Measurements from ENCODE around the gene DNHD1.

The DNHD1 gene, protein sequence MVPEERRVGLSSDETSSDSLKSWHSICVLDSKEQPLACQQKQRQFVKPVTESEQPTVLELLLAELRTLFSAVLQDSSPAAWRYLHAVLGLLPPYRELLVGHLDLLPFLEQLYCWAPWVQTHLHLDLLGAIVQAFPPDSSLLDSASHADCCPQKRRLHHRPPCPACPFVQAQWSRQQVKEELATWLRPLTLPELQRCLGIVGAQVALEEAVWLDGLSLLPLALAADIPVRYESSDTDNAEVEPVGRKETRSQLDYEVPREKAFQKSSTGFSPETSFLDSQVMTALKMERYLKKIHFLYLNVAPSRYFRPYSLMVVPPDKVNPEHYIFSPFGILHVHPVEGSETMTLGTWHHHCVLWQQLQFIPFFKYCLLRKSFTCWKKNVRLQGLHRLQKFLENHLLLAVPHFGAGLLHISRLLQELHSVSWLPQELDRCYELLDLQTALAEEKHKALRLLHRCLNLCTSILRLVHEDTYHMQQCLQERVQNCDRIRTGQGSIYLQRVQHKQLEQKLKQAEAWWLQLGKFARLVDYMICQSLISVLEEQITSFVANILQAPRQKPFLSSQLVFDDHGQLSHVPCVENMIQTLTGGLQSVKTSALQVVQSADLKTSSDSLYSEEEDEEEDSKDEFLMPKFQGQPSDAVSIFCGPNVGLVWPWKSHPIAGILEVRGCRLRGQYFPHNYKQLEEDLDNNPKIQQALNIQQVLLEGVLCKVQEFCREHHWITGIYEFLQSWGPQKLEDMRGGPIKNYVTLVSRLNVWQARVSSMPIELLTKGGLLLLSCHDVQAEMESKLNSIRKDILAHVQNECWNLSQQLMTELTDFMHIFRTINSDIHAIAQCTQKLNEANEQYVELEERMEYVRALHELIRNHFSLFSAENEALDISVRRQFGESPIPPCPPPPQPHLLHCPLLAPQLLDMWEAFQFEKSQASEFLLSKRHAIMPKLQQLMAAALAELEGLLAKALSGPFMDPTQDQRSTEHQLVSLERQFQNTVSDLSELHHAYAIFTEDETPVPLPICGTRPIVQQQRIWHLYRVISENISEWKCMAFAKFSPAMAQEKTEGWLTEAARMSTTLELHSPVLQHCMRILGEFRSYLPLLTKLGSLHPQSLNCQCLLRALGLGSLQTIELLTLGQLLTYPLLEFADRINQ (N-terminal part only)

DNA sequence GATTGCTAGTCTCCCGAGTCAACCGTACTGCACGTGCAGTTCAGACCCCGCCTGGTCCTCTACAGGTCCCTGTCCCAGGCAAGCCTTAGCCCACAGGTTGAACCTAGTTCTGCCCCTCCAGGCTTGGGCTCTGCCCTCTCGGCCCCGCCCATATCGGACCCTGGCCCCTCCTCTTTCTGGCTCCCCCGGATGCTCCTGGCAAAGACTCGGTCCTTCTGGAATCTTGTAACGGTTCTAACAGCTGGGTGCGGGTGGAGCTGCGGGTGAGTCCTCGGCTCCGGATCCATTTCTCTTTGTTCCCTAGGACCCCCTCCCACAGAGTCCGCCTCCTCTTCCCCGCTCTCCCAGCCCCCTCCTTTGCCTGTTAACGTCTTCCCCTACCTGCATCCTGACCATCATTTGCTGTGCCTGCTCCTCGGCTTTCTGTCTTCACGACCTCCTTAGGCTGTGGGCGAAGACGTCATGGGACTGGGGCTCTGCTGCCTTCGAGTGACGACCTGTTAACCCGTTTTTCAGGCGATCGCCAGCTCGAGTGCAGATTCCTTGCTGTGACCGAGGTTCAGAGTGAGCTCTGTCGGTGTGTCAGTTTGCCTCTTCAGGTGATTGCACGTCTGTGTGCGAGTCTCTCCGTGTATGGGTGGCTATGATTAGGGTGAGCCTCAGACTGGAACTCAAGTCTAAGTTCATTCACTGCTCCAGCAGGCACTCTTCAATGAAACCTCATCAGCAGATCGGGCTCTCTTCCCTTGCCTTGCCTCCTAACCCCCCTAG, at the start of gene DNHD1:
DNHD1 (plus strand) TSS at position 212 of the 771 bp plus-strand sequence. CDS start 936 bp downstream, outside the sequence.
- no peak for DNase-seq (ENCODE audit: extremely low read depth in 1 of 2, low read depth in 1 of 2)

DNA sequence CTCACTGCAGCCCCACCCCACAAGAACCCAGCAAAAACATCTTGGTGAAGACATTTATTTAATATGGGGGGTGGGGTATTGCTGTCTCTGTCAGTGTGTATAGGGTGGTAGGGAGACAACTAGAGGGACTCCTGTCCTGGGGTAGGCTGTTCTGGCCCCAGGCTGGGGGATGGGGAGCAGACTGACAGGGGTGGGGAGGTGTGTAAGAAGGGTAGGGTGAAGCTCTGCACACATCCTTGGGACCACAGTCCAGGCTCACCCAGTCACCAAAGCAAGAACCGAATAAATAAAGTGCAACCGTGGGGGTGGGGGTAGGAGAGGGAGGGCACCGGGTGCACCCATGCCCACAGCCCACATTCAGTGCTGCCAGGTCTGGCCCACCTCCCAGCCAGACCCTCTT, 48.5 kb upstream of the DNHD1 start:
- DNase-seq (ENCODE audit: extremely low read depth in 1 of 2, low read depth in 1 of 2) = no peak

DNA sequence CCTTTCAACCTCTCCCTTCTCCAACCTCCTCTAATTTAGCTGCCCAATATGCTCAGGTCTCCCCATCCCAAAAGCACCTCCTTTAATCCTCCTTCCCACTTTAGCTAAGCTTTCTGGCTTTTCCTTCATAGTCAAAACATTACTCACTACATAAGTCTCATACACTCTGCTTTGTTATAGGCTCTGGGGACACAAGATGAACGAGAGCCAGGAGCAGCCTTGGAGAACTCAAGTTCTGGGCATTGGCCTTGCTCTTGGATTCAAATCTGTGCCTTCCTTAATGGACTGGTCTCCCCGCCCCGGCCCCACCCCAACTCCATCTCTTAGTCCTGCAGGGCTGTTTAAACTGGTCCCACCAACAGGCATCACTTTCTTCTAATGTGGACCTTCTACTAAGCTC, 44.9 kb upstream of the DNHD1 start:
- DNase-seq (ENCODE audit: extremely low read depth in 1 of 2, low read depth in 1 of 2) = no peak

DNA sequence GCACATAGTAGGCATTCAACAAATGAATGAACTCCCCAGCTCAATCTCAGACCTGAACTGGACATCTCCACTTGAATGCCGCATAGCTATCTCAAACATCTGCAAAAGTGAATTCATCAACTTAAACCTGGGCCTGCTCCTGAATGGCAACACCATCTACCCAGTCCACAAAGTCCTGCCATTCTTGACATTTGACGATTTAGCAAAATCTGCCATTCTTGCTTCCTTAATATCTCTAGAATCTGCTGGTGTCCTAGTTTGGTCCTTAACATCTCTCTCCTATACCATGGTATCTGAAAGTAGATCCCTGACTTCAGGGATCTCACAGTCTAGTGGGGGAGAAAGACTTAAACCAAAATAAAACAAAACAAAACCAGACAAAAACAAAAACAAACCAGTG, 43.9 kb upstream of the DNHD1 start:
- DNase-seq (ENCODE audit: extremely low read depth in 1 of 2, low read depth in 1 of 2) = no peak

DNA sequence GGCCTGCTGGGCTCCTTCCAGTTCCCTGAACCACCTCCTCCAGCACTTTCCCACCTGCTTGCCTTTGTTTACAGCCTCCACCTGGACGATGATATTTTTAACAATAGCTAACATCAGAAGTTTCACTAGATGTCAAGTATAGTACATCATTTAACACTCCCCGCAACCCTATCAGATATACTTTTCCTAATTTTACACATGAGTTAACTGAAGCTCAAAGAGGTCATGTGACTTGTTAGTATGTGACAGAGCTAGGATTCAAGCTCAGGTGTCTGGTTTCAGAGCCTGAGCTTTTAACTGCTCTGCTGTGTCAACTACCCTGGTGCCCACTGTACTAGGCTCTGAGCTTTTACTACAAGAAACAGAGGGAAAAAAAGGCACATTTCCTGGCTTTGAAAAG, 42.0 kb upstream of the DNHD1 start:
- no peak for DNase-seq (ENCODE audit: extremely low read depth in 1 of 2, low read depth in 1 of 2)

DNA sequence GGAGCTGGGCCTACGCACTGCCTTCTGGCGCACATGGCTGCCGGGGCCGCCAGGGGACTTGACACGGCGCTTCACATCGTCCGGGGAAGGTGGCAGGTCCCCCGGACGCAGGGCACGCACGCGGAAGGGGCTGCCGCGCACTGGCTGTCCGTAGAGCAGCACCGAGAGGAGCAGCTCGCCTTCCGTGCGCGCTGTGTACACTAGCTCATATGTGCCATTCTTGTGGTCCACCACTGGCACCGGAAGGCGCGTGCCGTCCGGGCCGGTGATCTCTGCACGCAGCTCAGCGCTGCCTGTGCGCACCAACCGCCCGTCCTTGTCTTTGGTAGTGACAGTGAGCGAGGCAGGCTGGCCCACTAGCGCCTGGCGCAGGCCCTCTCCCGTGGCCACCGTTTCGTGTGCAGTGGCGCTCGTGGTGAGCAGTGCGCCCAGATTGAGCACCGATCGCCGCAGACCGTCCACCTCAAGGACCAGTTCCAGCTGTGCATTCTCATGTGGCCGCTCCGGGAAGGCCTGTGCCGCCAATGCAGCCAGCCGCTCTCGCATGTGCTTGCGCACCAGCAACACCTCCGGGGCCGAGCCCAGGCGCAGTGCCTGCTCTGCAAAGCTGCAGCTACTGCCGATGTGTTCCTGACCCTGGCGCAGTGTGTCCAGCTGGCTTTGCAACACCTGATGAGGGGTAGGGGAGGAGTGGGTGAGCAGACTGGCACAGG, 40.6 kb upstream of the DNHD1 start:
- DNase-seq (ENCODE audit: extremely low read depth in 1 of 2, low read depth in 1 of 2) = no peak

DNA sequence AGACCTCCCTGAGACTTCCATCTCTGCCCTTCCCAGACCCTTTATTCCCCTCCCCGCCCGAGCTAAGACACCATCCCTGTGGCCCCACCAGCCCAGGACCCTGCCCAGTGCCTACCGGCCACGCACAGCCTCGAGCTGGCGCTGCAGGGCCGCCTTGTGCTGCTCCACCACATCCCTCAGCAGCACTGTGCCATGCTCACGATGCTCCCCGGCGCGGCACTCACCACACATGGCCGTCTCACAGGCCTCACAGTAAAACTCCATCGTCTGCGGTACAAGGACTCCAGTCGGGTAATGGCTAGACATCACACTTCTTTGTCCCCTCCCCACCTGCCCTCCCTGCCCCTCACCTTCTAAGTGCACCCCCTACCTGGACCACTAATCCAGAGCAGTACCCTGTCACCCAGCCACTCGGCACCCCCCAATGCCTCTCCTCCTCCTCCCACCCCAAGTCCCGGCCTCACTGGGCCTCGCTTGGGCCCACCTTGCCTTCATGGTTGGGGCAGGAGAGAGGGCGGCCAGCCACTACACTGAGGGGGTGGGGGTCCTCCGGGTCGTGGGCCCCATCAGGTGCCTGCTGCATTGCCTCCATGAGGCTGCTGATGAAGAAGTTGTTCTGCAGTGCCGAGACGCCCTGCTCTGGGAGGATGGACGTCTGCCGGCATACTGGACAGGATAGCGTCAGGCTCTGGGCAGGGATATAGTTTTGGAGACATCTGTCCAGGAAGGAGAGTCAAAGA, 39.3 kb upstream of the DNHD1 start:
- DNase-seq (ENCODE audit: extremely low read depth in 1 of 2, low read depth in 1 of 2) = no peak

DNA sequence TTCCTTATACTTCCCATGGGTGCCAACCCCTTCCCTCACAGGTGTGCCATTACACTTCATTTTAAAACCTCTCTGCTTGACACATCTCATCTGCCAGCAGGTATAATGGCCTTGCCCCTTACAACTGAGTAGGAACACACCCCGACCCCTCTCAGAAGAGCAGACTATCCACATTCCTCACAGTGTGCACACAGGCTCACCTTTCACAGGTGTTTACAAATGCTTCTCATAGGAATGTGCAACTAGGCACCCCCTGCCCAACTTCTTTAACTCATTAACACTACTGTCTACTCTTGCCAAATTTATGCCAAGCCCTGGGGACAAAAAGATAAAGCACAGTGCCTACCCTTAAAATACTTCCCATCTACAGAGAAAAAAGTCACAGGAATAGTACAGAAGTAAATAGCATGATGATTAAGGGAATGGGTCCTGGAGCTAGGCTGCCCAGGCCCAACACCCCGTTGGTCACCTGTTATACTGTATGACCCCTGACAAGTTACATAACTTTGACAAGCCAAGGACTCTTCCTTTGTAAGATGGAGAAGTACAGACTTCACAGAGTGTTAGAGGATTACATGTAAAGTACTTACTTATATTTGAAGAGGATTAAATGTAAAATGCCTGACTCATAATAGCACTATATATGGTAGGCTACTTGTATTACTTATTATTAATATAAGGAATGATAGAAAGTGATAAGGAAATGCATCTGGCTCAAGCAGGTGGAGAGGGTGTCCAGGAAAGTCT, 38.6 kb upstream of the DNHD1 start:
- DNase-seq (ENCODE audit: extremely low read depth in 1 of 2, low read depth in 1 of 2) = no peak

DNA sequence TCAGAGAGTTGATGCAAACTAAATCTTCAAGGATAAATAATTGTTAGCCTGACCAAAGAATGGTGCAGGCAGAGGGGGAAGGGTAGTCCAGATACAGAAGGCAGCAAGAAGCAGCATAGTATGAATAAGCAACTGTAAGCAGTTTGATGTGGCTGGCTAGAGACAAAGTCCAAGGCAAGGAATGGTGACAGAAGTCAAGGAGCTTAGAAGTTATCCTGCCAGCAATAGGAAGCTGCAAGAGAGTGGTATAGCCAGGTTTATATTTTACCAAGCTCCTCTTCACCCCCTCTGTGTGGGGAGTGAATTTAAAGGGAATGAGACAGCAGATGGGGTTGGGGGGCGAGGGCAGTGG, 38.0 kb upstream of the DNHD1 start:
- no peak for DNase-seq (ENCODE audit: extremely low read depth in 1 of 2, low read depth in 1 of 2)

DNA sequence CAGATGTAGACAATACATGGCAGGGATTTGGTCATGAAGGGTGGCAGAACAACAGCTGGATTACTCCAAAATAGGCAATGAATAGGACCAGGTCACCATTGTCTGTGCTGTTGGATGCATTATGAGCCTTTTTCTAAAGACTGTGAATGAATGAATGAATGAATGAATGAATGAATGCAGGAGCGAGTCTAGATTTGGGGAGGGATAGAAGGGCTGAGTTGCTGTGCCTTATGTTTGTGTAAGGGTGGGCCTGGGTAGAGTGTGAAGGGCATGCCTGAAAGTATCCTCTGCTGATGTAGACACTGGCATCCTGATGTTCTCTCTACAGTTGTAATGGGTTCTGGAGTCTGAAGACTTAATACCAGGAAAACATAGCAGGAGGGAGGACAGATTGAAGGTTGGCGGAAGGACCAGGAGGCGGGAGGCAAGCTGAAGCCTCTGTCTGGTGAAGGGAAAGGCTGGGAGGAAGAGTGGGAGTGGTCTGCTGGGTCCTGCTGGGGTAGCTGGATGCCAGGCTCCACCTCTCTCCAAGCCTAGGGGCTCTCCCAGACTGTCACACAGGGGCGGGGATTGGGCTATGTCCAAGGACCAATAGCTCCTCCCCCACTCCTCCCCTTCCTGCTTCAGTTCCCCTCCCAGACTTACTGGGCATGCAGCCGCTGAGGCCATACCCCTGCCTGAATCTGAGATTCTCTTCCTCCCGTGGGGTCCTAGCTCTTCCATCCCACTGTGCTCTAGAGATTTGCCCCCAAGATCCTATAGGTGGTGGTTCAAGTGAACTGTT, 28.2 kb upstream of the DNHD1 start:
- no peak for DNase-seq (ENCODE audit: extremely low read depth in 1 of 2, low read depth in 1 of 2)

DNA sequence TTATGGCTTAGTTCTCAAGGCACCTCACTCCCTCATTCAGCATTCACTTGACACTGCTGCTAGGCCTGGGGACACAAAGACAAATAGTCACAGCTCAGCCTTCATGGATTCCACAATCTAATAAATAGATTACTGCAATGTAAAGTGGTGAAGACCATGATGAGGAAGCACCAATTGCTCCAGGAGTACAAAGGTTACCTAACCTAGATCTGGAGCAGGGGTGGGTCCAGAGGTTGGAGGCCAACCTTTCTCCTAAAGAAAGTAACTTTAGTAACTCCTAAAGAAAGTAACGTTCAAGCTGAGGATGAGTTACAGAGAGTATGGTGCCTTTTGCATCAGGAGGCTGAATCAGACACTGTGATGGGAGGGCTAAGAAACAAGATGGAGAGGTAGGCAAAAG, 27.5 kb upstream of the DNHD1 start:
- no peak for DNase-seq (ENCODE audit: extremely low read depth in 1 of 2, low read depth in 1 of 2)

DNA sequence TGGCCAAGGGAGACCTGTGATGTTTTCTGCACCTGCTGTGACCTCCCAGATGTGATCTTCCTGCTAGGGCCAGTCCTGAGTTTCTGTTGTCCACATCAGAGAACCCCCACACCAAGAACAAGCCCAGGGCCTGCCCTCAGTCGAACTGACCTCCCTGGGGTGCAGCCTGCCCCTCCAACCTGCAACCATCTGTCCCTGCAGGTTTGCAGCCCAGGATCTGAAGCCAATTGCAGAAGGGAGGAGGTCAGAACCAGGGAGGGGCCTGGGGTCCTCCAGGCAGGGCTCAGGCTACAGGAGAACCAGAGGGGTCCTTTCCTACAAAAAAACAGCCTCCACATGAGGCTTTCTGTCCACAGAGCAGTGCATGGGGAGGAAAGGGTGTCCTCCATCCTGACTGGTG, 24.1 kb upstream of the DNHD1 start:
- DNase-seq (ENCODE audit: extremely low read depth in 1 of 2, low read depth in 1 of 2) = no peak

DNA sequence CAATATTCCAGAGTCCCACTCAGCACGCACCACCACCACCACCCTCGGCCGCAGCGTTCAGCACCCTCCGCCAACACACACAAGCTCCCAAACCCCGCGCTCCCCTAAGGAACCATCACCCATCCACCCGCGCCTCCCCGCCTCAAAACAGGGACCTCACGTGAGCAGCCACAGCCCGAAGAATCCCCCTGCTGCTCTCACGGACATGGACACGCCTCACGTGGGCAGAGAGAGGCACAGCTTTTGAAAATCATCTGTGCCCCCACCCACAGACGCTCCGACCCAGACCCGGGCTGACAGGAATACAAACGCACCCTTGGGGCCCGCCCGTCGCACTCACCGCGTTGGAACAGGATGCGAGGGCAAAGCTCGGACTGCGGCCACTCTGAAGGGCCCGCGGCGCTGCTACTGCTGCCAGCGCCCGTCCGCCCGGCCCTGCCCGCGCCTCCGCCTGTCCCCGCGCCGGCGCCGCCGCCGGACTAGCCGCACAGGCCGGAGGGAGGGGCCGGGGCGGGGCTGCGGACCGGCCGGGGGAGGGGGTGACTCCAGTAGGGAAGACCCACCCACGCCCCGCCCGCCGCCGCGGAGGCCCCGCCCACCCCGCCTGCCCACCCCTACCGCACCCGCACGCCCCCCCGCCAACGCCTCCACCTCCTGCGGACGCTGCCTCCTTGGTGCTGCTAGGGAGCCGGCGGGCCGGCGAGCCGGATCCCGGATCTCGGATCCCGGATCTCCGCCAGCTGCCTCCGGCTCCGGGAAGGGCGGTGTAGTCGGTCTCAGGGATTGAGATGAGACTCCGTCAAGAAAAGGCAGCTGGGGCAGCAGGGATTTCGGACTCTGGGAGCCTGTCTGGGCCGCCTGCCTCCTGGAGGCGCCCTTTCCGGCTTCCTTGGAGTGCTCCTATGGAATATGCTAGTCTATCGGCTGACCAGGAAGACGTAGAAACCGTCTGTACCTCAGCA, 23.3 kb upstream of the DNHD1 start, which contains the start of gene TRIM3:
TRIM3 (minus strand) TSS at position 491 of the 962 bp plus-strand sequence. CDS start 8,246 bp downstream, outside the sequence.
- peak; percentile 43 to 71 for DNase-seq (ENCODE audit: extremely low read depth in 1 of 2, low read depth in 1 of 2)

DNA sequence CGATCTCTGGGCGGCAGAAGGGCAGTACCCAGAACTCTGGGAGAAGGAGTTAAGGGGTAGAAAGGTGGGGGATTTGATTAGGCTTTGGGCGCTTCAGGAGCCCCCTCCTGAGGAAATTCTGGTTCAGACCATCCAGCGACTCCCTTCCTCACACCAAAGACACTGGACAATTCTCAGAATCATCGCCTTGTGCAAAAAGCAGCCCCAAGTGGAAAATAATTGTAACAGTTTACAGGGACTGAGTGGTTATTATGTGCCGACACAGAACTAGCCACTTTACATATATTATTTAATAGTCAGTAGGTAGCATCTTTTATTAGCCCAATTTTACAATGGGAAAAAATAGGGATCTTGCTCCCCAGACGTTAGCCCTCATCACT, 22.7 kb upstream of the DNHD1 start:
- DNase-seq (ENCODE audit: extremely low read depth in 1 of 2, low read depth in 1 of 2) = no peak

DNA sequence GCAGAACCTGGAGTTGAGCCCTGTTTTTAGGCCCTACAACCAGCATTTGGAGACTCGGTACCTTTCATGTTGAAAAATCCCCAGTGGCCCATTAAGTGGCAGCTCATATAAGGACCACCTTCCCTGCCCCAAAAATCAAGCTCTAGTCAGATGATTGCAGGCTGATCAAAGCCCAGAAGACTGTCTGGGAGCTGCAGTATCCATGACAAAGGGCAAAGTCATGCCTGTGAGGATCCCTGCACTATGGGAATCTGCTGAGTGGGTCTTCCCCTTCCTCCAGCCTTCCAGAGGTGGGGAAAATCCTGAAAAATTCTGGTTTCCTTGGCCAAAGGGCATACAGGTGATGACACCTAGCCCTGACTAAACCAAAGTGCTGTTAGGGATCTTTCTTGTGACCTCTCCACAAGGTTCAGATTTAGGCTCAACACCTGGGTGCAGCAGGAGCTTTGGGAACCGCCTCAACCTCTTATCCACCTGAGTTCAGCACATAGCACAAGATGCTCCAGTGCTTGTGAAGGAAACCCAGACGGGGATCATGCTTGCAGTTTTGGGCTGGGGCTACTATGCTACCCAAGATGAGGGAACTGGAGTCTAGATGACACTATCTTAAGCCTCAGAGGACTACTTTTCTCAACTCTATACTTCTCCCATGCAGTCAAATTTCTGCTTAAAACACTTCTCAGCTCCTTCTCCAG, 22.1 kb upstream of the DNHD1 start:
- DNase-seq (ENCODE audit: extremely low read depth in 1 of 2, low read depth in 1 of 2) = no peak

DNA sequence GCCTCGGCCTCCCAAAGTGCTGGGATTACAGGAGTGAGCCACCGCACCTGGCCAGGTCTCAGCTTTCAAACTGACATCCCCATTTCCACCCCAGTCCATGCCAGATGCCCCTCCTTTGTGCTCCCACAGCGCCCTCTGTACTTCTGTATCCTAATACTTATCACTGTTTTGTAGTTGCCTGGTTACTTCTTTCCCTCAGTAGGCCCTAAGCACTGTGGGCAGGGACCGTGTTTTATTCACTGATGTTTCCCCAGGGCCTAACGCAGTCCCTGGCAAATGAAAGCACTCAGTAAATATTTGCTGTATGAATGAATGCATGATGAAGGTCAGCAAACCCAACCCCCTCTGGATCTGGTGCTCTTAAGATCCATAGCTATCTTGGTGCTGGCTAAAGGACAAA, 21.1 kb upstream of the DNHD1 start:
- DNase-seq (ENCODE audit: extremely low read depth in 1 of 2, low read depth in 1 of 2) = no peak
